ENCODE data around the gene SYNGAP1.
"Not testable (repeated sequence)": the region's sequence is repeated elsewhere in the genome, so short reads cannot be mapped to it uniquely, and the experiment has no call there.

The SYNGAP1 gene

DNA sequence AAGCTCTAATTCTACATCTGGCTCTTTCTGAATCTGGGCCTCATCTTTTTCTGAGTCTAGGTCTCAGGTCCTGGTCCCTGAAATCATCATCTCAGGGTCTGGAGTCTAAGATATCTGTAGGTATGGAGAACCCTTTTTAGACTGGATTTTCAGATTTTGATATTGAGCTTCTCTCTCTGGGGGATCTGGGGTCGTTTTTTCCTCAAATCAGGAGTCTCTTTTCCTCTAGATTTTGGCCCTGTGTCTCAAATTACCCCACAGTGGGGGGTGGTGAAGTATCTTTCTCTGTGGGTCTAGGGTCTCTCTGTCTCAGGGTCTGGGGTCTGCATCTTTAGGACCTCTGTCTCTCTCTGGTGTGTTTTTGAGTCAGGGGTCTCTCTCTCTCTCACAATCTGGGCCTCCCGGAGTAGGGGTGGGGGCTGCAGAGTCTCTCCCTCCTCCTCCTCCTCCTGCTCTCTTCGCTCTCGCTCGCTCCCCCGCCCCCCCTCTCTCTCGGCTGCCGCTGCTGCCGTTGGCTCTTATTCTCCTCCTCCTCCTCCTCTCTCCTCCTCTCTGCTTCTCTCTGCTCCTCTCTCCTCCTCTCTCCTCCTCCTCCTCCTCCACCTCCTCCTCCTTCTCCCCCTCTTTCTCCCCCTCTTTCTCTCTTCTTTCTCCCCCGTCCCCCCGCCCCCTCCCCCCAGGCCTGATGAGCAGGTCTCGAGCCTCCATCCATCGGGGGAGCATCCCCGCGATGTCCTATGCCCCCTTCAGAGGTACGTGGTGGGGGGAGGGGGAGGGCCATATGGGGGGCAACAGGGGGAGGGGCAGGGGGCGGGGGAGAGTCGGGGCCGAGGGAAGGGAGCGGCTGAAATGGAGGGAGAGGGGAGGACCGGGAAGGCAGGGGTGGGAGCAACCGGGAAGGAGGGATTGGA, at the start of gene SYNGAP1:
Gene SYNGAP1, plus strand, starts transcription at position 486 of the 911 bp plus-strand sequence. Its CDS starts 200 bp downstream, at position 686.
- peak; percentile 58 for DNase-seq (ENCODE audit: low read depth)

DNA sequence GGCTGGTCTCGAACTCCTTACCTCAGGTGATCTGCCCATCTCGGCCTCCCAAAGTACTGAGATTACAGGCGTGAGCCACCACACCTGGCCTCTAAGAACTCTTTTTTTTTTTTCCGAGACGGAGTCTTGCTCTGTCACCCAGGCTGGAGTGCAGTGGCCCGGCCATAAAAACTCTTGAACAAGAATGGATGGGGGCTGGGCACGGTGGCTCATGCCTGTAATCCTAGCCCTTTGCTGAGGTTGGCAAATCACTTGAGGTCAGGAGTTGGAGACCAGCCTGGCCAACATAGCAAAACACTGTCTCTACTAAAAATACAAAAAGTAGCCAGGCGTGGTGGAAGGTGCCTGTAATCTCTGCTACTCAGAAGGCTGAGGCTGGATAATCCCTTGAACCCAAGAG, 48.0 kb upstream of the SYNGAP1 start:
- not testable (repeated sequence) for DNase-seq (ENCODE audit: low read depth)

GRCh38 chr6:33372526-33373123, 47.2 kb upstream of the SYNGAP1 start:
- DNase-seq (ENCODE audit: low read depth), result no peak

- DNase-seq (ENCODE audit: low read depth), result peak; percentile 18
These were observed 45.6 kb upstream of the SYNGAP1 start for GRCh38 chr6:33373960-33374910.

GRCh38 chr6:33375143-33375671, 44.7 kb upstream of the SYNGAP1 start:
- peak; percentile 96 for DNase-seq (ENCODE audit: low read depth)

GRCh38 chr6:33377171-33377570, 42.7 kb upstream of the SYNGAP1 start:
- DNase-seq (ENCODE audit: low read depth), result no peak

DNA sequence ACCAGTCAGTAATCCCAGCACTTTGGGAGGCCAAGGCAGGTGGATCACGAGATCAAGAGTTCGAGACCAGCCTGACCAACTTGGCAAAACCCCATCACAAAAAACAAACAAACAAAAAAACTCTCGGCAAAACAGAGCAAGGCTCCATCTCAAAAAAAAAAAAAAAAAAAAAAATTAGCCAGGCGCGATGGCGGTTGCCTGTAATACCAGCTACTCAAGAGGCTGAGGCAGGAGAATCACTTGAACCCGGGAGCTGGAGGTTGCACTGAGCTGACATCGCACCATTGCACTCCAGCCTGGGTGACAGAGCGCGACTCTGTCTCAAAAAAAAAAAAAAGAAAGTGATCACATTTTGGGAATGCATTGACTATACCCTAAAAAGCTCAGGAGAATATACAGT, 40.7 kb upstream of the SYNGAP1 start:
- DNase-seq (ENCODE audit: low read depth), result not testable (repeated sequence)

- no peak for DNase-seq (ENCODE audit: low read depth)
These were observed 39.4 kb upstream of the SYNGAP1 start for GRCh38 chr6:33380272-33380981.

- no peak for DNase-seq (ENCODE audit: low read depth)
These were observed 36.3 kb upstream of the SYNGAP1 start for GRCh38 chr6:33383427-33384185.

- DNase-seq (ENCODE audit: low read depth), result peak; percentile 76
These were observed 35.3 kb upstream of the SYNGAP1 start for GRCh38 chr6:33384581-33385020.

DNA sequence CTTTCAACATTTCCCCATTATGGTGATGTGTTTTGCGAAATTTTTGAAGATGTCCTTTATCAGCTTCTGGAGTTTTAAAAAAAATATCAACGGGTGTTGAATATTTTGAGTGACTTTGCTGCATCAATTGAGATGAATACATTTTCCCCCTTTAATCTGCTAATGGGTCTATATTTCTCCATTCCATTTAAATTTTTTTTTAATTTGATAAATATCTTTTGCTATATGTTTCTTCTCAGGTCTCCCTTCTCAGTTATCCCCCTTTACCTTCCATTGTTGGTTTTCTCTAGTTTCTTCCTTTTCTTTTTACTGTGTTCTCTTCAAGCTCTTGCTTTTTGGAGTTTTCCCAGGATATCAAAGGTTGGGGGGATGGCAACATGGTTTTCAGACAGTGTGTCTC, 29.7 kb upstream of the SYNGAP1 start:
- no peak for DNase-seq (ENCODE audit: low read depth)

DNA sequence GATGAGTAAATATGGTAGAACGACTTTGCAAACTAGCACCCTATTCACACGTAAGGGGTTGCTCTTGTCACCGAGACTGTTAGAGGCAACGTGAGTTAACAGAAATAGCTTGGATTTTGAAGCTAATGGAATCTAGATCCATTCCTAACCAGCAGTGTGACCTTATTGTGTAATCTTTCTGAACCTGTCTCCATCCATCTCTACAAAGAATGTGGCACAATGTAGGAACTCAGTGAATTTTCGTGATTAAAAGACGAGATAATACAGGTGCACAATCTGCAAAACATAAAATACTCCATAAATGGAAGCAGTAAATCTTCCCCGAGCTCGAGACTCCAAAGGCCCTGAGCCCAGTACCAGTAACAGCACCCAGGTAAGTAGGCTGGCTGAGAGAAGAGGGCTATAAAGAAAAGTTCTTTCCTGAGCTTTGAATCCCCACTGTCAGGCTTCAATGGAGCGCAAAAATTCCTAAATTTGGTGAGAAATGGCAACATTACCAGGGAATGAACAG, 29.0 kb upstream of the SYNGAP1 start:
- DNase-seq (ENCODE audit: low read depth), result no peak

DNA sequence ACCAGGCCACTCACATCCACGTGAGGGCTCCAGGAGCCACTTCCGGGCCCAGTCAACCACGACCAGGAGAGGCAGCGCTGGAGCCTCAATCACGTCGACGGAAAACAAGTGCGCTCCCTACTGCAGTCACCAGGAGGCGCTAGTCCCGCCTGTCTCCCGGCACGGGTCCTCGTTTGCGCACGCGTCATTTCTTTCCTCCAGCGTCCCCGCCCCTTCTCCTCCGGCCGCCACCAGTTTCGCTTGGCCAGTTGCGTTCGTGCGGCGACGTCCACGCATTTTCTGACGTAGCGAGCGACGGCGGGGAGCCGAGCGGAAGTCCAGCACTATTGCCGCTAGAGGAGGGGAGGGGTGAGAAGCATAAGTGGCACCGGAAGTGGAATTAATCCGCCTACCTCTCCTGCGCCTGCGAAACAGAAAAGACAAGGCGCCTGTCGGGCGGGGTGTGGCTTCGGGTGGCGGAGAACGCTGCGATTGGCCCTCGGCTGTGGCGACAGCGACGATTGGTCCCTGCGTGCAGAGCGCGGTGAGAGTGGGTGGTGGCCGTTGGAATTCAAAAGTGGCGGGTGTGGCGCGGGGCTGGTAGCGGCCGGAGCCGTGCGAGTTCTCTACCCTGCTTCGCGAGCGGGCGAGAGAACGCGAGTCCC, 28.5 kb upstream of the SYNGAP1 start, which contains the start of gene KIFC1:
Gene KIFC1, plus strand, starts transcription at position 546 of the 644 bp plus-strand sequence. CDS start 163 bp downstream, outside the sequence.
- peak; percentile 100 for DNase-seq (ENCODE audit: low read depth)

DNA sequence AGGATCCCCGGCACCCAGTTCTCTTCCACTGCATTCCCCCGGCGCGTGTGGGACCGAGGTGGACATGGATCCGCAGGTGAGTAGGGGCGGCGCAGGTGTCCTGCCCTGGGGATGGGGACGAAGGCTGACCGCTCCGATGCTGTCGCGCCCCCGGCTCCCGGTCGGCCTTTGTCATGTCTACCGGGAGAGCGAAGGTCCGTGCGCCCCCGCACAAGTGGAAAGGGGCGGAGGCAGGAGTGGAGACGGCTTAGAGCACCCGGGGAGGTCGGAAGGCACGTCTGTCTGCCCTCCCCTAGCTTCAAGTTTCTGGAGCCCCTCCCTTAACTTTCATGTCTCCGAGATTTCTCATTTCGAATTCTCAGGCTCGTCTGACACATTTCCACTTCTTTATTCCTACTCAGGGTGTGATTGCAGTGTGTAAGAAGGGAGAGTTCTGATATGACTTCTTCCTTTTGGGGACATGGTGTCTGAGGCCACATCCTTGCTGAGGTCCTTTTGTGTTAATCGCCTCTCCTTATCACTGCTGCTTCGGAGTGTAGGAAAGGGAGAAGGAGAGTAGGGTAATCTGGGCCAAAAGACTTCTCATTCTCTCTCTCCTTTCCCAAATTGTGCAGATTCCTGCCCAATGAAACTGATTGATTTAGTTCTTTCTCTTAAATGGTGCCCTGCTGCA, 27.8 kb upstream of the SYNGAP1 start:
- DNase-seq (ENCODE audit: low read depth), result peak; percentile 55

DNA sequence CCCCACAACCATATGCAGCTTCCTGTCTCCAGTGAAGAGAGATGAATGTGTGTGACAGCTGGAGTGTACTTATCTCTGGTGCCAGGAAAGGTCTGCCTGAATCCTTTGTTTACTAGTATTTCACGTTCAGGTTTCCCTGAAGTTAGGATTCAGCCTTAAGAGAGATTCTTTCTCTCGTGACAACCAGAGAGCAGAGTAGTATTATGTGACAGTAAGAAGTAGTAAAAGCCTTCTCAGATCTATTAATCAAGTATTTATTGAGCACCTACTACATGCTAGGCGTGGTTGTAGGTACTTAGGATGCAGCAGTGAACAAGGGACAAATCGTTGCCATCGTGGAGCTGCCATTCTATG, 27.3 kb upstream of the SYNGAP1 start:
- no peak for DNase-seq (ENCODE audit: low read depth)

- DNase-seq (ENCODE audit: low read depth), result no peak
These were observed 26.9 kb upstream of the SYNGAP1 start for GRCh38 chr6:33392979-33393378.

DNA sequence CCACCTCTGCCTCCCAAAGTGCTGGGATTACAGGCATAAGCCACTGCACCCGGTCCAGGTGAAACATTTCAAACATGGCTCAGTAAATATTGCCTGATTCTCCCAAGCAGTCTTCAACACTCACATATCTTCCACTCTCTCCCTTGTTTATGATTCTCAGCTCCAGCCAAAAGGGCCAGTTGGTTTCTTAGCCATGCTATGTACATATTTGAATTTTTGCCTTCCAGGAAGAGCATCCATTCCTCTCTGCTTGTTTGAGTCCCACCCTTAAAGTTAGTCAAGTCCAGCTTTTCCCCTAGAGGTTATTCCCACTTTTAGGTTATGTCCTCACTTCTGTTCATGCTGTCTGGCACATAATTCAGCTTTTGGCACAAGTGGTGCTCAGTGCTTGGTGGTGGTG, 22.3 kb upstream of the SYNGAP1 start:
- DNase-seq (ENCODE audit: low read depth), result no peak

GRCh38 chr6:33398601-33399000, 21.3 kb upstream of the SYNGAP1 start:
- DNase-seq (ENCODE audit: low read depth), result not testable (repeated sequence)

DNA sequence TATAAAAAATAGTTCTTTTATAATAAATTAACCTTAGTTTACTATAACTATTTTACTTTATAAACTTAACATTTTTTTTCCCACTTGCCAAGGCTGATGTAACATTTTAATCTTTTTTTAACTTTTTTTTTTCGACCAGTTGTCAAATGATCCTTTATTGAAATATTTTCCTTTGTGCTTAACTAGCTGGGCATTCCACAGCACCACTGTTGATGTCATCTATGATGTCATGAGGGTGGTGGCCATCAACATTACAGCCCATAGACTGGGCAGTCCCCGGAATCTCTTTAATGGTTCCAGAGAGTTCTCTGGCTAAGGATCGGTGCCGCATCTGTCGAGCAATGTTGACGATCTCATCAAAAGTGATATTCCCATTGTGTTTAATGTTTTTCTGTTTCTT, 20.0 kb upstream of the SYNGAP1 start:
- not testable (repeated sequence) for DNase-seq (ENCODE audit: low read depth)
